ENCODE results near the gene SIRPG.

The SIRPG gene

GRCh38 chr20:1654996-1655395 is 2.6 kb downstream of the SIRPG start:
- no peaks in the 10 kb centered on the region; the same call in 1 of the 2 replicates for H3K27me3 ChIP-seq (replicated peaks; ENCODE audit: control insufficient read depth, insufficient read depth, low read length)
- TF ChIP-seq, protein P1, sequence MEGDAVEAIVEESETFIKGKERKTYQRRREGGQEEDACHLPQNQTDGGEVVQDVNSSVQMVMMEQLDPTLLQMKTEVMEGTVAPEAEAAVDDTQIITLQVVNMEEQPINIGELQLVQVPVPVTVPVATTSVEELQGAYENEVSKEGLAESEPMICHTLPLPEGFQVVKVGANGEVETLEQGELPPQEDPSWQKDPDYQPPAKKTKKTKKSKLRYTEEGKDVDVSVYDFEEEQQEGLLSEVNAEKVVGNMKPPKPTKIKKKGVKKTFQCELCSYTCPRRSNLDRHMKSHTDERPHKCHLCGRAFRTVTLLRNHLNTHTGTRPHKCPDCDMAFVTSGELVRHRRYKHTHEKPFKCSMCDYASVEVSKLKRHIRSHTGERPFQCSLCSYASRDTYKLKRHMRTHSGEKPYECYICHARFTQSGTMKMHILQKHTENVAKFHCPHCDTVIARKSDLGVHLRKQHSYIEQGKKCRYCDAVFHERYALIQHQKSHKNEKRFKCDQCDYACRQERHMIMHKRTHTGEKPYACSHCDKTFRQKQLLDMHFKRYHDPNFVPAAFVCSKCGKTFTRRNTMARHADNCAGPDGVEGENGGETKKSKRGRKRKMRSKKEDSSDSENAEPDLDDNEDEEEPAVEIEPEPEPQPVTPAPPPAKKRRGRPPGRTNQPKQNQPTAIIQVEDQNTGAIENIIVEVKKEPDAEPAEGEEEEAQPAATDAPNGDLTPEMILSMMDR (IDR thresholded peaks at IDR 0.05; ENCODE audit: insufficient read depth, low read length, poor library complexity, severe bottlenecking): no peak
- no peak for DNase-seq (ENCODE audit: extremely low read depth, insufficient read length)
- no peaks in the 10 kb centered on the region for H3K36me3 ChIP-seq (ENCODE audit: control insufficient read depth, insufficient read depth, low read length)
- no peak overlapping the region for H3K4me3 ChIP-seq (replicated peaks; ENCODE audit: low read depth, low read length)

DNA sequence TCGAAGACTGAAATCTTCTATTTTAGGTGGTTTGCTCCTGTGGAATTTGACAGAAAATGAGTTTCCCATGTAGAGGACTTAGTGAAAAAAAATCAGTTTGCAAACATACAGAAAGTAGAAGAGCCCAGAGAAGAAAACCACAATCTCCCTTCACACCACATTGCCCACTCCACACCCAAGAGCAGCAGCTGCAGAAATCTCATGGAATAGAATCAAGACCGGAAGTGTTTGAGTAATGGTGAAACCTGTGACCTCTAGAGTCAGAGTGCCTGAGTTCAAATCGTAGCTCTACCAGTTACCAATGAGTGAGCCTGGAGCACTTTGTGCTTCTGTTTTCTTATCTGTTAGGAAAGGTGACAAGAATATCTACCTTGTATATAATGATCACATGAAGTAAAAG is 4.6 kb downstream of the SIRPG start:
- H3K4me3 ChIP-seq (replicated peaks; ENCODE audit: low read depth, low read length): no peak overlapping the region
- H3K36me3 ChIP-seq (ENCODE audit: control insufficient read depth, insufficient read depth, low read length): no peaks in the 10 kb centered on the region
- DNase-seq (ENCODE audit: extremely low read depth, insufficient read length): no peak
- TF ChIP-seq, protein P1 (IDR thresholded peaks at IDR 0.05; ENCODE audit: insufficient read depth, low read length, poor library complexity, severe bottlenecking): no peak
- H3K27me3 ChIP-seq (replicated peaks; ENCODE audit: control insufficient read depth, insufficient read depth, low read length): no peaks in the 10 kb centered on the region

GRCh38 chr20:1652104-1652503 is 5.5 kb downstream of the SIRPG start:
- Histone ChIP-seq H3K4me3 (replicated peaks; ENCODE audit: low read depth, low read length) (no peak overlapping the region), H3K36me3 (ENCODE audit: control insufficient read depth, insufficient read depth, low read length) (no peaks in the 10 kb centered on the region), H3K27me3 (replicated peaks; ENCODE audit: control insufficient read depth, insufficient read depth, low read length) (no peaks in the 10 kb centered on the region; the same call in 1 of the 2 replicates)
- TF ChIP-seq, protein P1 (IDR thresholded peaks at IDR 0.05; ENCODE audit: insufficient read depth, low read length, poor library complexity, severe bottlenecking): no peak
- no peak for DNase-seq (ENCODE audit: extremely low read depth, insufficient read length)

DNA sequence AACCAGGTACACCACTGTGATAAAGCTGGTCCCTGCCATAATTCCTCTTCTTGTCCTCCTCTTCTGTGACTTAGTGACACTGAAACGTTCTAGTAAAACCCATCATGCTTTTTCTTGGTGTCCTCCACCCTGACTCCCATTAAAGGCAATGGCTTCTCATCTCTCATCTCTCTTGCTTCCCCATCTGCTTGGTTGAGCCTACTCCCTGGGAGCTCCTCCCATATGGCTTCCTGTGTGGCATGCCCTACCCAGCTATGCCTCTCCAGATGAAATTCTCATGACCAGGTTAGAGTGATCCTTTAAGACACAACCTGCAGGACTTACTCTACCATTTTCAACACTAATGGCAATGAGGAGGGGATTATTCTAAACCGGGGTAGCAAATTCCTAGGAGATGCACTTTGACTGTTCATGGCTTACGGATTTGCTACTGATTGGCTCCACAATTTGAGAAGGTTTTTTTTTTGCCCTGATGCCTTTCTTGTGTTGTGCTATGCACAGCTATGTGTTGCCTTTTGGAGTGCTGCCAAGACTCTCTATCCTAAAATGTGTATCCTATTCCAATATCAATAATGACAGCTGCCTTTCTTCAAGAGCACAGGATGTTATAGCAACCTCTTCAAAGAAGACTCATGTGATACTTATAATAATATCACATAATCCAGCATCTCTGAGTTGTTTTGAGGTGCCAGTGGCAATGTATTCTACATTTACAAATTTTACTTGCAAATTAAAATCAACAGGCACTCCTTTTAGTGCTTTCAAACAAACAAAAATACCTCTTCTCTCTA is 6.1 kb downstream of the SIRPG start:
- Histone ChIP-seq H3K36me3 (ENCODE audit: control insufficient read depth, insufficient read depth, low read length) (no peaks in the 10 kb centered on the region), H3K4me3 (replicated peaks; ENCODE audit: low read depth, low read length) (no peak overlapping the region), H3K27me3 (replicated peaks; ENCODE audit: control insufficient read depth, insufficient read depth, low read length) (no peaks in the 10 kb centered on the region; the same call in 1 of the 2 replicates)
- no peak for DNase-seq (ENCODE audit: extremely low read depth, insufficient read length)
- TF ChIP-seq, protein P1 (IDR thresholded peaks at IDR 0.05; ENCODE audit: insufficient read depth, low read length, poor library complexity, severe bottlenecking): no peak

- H3K27me3 ChIP-seq (replicated peaks; ENCODE audit: control insufficient read depth, insufficient read depth, low read length): no peaks in the 10 kb centered on the region; the same call in none of the 2 replicates
- DNase-seq (ENCODE audit: extremely low read depth, insufficient read length): no peak
- no peaks in the 10 kb centered on the region for H3K36me3 ChIP-seq (ENCODE audit: control insufficient read depth, insufficient read depth, low read length)
- TF ChIP-seq, protein P1 (IDR thresholded peaks at IDR 0.05; ENCODE audit: insufficient read depth, low read length, poor library complexity, severe bottlenecking): no peak
- no peak overlapping the region for H3K4me3 ChIP-seq (replicated peaks; ENCODE audit: low read depth, low read length)
These were observed 9.5 kb downstream of the SIRPG start for GRCh38 chr20:1648101-1648500.
